ENCODE data around the gene COPS8. TPM values are rescaled to one million over a fixed set of nuclear protein-coding genes. Genes with fewer than 3 reads are reported as not detected.

The COPS8 gene
- total and polyA plus RNA-seq, 2 donors = 55.5 to 60.9 TPM

- H3K4me1 ChIP-seq (ENCODE audit: control insufficient read depth in 2 of 2, insufficient read depth in 2 of 2, low read length in 2 of 2) = peaks cover 0 to 7% of the 10 kb centered on the region in 2 donors
- H3K27me3 ChIP-seq (ENCODE audit: control insufficient read depth in 2 of 2, insufficient read depth in 1 of 2, low read length in 1 of 2) = no peaks in the 10 kb centered on the region
- no peak for DNase-seq (ENCODE audit: low read depth in 6 of 9, low spot score in 9 of 9)
- H3K36me3 ChIP-seq (ENCODE audit: control insufficient read depth in 2 of 2, insufficient read depth in 2 of 2, low read length in 1 of 2) = no peaks in the 10 kb centered on the region
- 96% methylated on average over 7 of the region's 7 CpGs for WGBS
- no peaks in the 10 kb centered on the region for H3K9me3 ChIP-seq (ENCODE audit: control insufficient read depth in 2 of 2, insufficient read depth in 1 of 2, low read length in 1 of 2)
- no peak overlapping the region for H3K27ac ChIP-seq (ENCODE audit: low read depth in 1 of 2, low read length in 1 of 2)
- H3K4me3 ChIP-seq (ENCODE audit: low read length in 2 of 2) = no peak overlapping the region
Measured at GRCh38 chr2:237124820-237125219, 39.1 kb downstream of the COPS8 start.

GRCh38 chr2:237125967-237126366 is 40.3 kb downstream of the COPS8 start:
- Histone ChIP-seq H3K36me3 (ENCODE audit: control insufficient read depth in 2 of 2, insufficient read depth in 2 of 2, low read length in 1 of 2) (no peaks in the 10 kb centered on the region), H3K27me3 (ENCODE audit: control insufficient read depth in 2 of 2, insufficient read depth in 1 of 2, low read length in 1 of 2) (no peaks in the 10 kb centered on the region), H3K27ac (ENCODE audit: low read depth in 1 of 2, low read length in 1 of 2) (no peak overlapping the region), H3K4me3 (ENCODE audit: low read length in 2 of 2) (no peak overlapping the region), H3K9me3 (ENCODE audit: control insufficient read depth in 2 of 2, insufficient read depth in 1 of 2, low read length in 1 of 2) (no peaks in the 10 kb centered on the region), H3K4me1 (ENCODE audit: control insufficient read depth in 2 of 2, insufficient read depth in 2 of 2, low read length in 2 of 2) (peaks cover 0 to 7% of the 10 kb centered on the region in 2 donors)
- 91% methylated on average over 6 of the region's 6 CpGs for WGBS
- no peak for DNase-seq (ENCODE audit: low read depth in 6 of 9, low spot score in 9 of 9)

GRCh38 chr2:237126519-237127174 is 41.0 kb downstream of the COPS8 start:
- WGBS = 90% methylated on average over 13 of the region's 13 CpGs
- Histone ChIP-seq H3K4me1 (ENCODE audit: control insufficient read depth in 2 of 2, insufficient read depth in 2 of 2, low read length in 2 of 2) (peaks cover 0 to 7% of the 10 kb centered on the region in 2 donors), H3K36me3 (ENCODE audit: control insufficient read depth in 2 of 2, insufficient read depth in 2 of 2, low read length in 1 of 2) (no peaks in the 10 kb centered on the region), H3K4me3 (ENCODE audit: low read length in 2 of 2) (no peak overlapping the region), H3K27ac (ENCODE audit: low read depth in 1 of 2, low read length in 1 of 2) (no peak overlapping the region), H3K27me3 (ENCODE audit: control insufficient read depth in 2 of 2, insufficient read depth in 1 of 2, low read length in 1 of 2) (no peaks in the 10 kb centered on the region), H3K9me3 (ENCODE audit: control insufficient read depth in 2 of 2, insufficient read depth in 1 of 2, low read length in 1 of 2) (no peaks in the 10 kb centered on the region)
- DNase-seq (ENCODE audit: low read depth in 6 of 9, low spot score in 9 of 9) = no peak

- 75% methylated on average over 11 of the region's 11 CpGs for WGBS
- Histone ChIP-seq H3K27me3 (ENCODE audit: control insufficient read depth in 2 of 2, insufficient read depth in 1 of 2, low read length in 1 of 2) (no peaks in the 10 kb centered on the region), H3K27ac (ENCODE audit: low read depth in 1 of 2, low read length in 1 of 2) (peak overlapping the region in 1 of 2 donors; percentile 36), H3K4me3 (ENCODE audit: low read length in 2 of 2) (no peak overlapping the region), H3K36me3 (ENCODE audit: control insufficient read depth in 2 of 2, insufficient read depth in 2 of 2, low read length in 1 of 2) (no peaks in the 10 kb centered on the region), H3K4me1 (ENCODE audit: control insufficient read depth in 2 of 2, insufficient read depth in 2 of 2, low read length in 2 of 2) (peaks cover 0 to 7% of the 10 kb centered on the region in 2 donors), H3K9me3 (ENCODE audit: control insufficient read depth in 2 of 2, insufficient read depth in 1 of 2, low read length in 1 of 2) (peaks cover 0 to 5% of the 10 kb centered on the region in 2 donors)
- peak in 4 of 9 donors; percentile 5 to 40 (median 20) for DNase-seq (ENCODE audit: low read depth in 6 of 9, low spot score in 9 of 9)
Measured at GRCh38 chr2:237128026-237128703, 42.5 kb downstream of the COPS8 start.

GRCh38 chr2:237128845-237129592 is 43.3 kb downstream of the COPS8 start:
- Histone ChIP-seq H3K27me3 (ENCODE audit: control insufficient read depth in 2 of 2, insufficient read depth in 1 of 2, low read length in 1 of 2) (no peaks in the 10 kb centered on the region), H3K4me1 (ENCODE audit: control insufficient read depth in 2 of 2, insufficient read depth in 2 of 2, low read length in 2 of 2) (peaks cover 0 to 7% of the 10 kb centered on the region in 2 donors), H3K9me3 (ENCODE audit: control insufficient read depth in 2 of 2, insufficient read depth in 1 of 2, low read length in 1 of 2) (peaks cover 0 to 5% of the 10 kb centered on the region in 2 donors), H3K36me3 (ENCODE audit: control insufficient read depth in 2 of 2, insufficient read depth in 2 of 2, low read length in 1 of 2) (no peaks in the 10 kb centered on the region), H3K27ac (ENCODE audit: low read depth in 1 of 2, low read length in 1 of 2) (no peak overlapping the region), H3K4me3 (ENCODE audit: low read length in 2 of 2) (no peak overlapping the region)
- no peak for DNase-seq (ENCODE audit: low read depth in 6 of 9, low spot score in 9 of 9)
- 97% methylated on average over 10 of the region's 10 CpGs for WGBS

GRCh38 chr2:237129625-237130263 is 44.1 kb downstream of the COPS8 start:
- 99% methylated on average over 4 of the region's 4 CpGs for WGBS
- no peak overlapping the region for H3K4me3 ChIP-seq (ENCODE audit: low read length in 2 of 2)

GRCh38 chr2:237130562-237131421 is 45.1 kb downstream of the COPS8 start:
- Histone ChIP-seq H3K4me3 (ENCODE audit: low read length in 2 of 2) (no peak overlapping the region), H3K4me1 (ENCODE audit: control insufficient read depth in 2 of 2, insufficient read depth in 2 of 2, low read length in 2 of 2) (peaks cover 0 to 7% of the 10 kb centered on the region in 2 donors), H3K9me3 (ENCODE audit: control insufficient read depth in 2 of 2, insufficient read depth in 1 of 2, low read length in 1 of 2) (peaks cover 0 to 5% of the 10 kb centered on the region in 2 donors), H3K27me3 (ENCODE audit: control insufficient read depth in 2 of 2, insufficient read depth in 1 of 2, low read length in 1 of 2) (no peaks in the 10 kb centered on the region), H3K27ac (ENCODE audit: low read depth in 1 of 2, low read length in 1 of 2) (no peak overlapping the region), H3K36me3 (ENCODE audit: control insufficient read depth in 2 of 2, insufficient read depth in 2 of 2, low read length in 1 of 2) (no peaks in the 10 kb centered on the region)
- DNase-seq (ENCODE audit: low read depth in 6 of 9, low spot score in 9 of 9) = no peak
- WGBS = 97% methylated on average over 8 of the region's 8 CpGs

More at GRCh38 chr2:237129625-237130263, 44.1 kb downstream of the COPS8 start:
- no peaks in the 10 kb centered on the region for H3K27me3 ChIP-seq (ENCODE audit: control insufficient read depth in 2 of 2, insufficient read depth in 1 of 2, low read length in 1 of 2)
- peaks cover 0 to 5% of the 10 kb centered on the region in 2 donors for H3K9me3 ChIP-seq (ENCODE audit: control insufficient read depth in 2 of 2, insufficient read depth in 1 of 2, low read length in 1 of 2)
- no peak overlapping the region for H3K27ac ChIP-seq (ENCODE audit: low read depth in 1 of 2, low read length in 1 of 2)
- H3K36me3 ChIP-seq (ENCODE audit: control insufficient read depth in 2 of 2, insufficient read depth in 2 of 2, low read length in 1 of 2) = no peaks in the 10 kb centered on the region
- no peak for DNase-seq (ENCODE audit: low read depth in 6 of 9, low spot score in 9 of 9)
- H3K4me1 ChIP-seq (ENCODE audit: control insufficient read depth in 2 of 2, insufficient read depth in 2 of 2, low read length in 2 of 2) = peaks cover 0 to 7% of the 10 kb centered on the region in 2 donors

GRCh38 chr2:237131749-237132533 is 46.3 kb downstream of the COPS8 start:
- Histone ChIP-seq H3K27ac (ENCODE audit: low read depth in 1 of 2, low read length in 1 of 2) (no peak overlapping the region), H3K27me3 (ENCODE audit: control insufficient read depth in 2 of 2, insufficient read depth in 1 of 2, low read length in 1 of 2) (no peaks in the 10 kb centered on the region), H3K4me1 (ENCODE audit: control insufficient read depth in 2 of 2, insufficient read depth in 2 of 2, low read length in 2 of 2) (peaks cover 0 to 7% of the 10 kb centered on the region in 2 donors), H3K36me3 (ENCODE audit: control insufficient read depth in 2 of 2, insufficient read depth in 2 of 2, low read length in 1 of 2) (no peaks in the 10 kb centered on the region), H3K4me3 (ENCODE audit: low read length in 2 of 2) (no peak overlapping the region), H3K9me3 (ENCODE audit: control insufficient read depth in 2 of 2, insufficient read depth in 1 of 2, low read length in 1 of 2) (peaks cover 0 to 5% of the 10 kb centered on the region in 2 donors)
- no peak for DNase-seq (ENCODE audit: low read depth in 6 of 9, low spot score in 9 of 9)
- WGBS = 84% methylated on average over 6 of the region's 6 CpGs

All from thymus (tissue), 11 donors.